Sigmoid colon (tissue), 7 donors: ENCODE data around the gene SHANK1. TPM values are rescaled to one million over a fixed set of nuclear protein-coding genes. Genes with fewer than 3 reads are reported as not detected.
"Not testable (repeated sequence)": the region's sequence is repeated elsewhere in the genome, so short reads cannot be mapped to it uniquely, and the experiment has no call there.

Source experiments
- DNase-seq: peaks from one replicate; pipeline ENCODE4 v3.0.0-alpha.2; 2019
- H3K27ac ChIP-seq, 4 donors: fragments of 200-600 bp; sonication (generic); one replicate each; pipeline ENCODE4 v1.5.1; 2016 to 2019; ENCODE audit warnings: mild to moderate bottlenecking in 1 of 4
- H3K27me3 ChIP-seq, 3 donors: fragments of 200-600 bp; sonication (generic); one replicate each; pipeline ENCODE4 v1.5.1; 2019; ENCODE audit warnings: mild to moderate bottlenecking in 1 of 3
- H3K36me3 ChIP-seq, 4 donors: fragments of 200-600 bp; sonication (generic); one replicate each; pipeline ENCODE4 v1.5.1; 2016 to 2019
- H3K4me1 ChIP-seq, 4 donors: fragments of 200-600 bp; sonication (generic); one replicate each; pipeline ENCODE4 v1.5.1; 2017 to 2019
- H3K4me3 ChIP-seq, 4 donors: fragments of 200-600 bp; sonication (generic); one replicate each; pipeline ENCODE4 v1.5.1; 2017 to 2019; ENCODE audit warnings: mild to moderate bottlenecking in 2 of 4, moderate library complexity in 1 of 4
- H3K9me3 ChIP-seq, 4 donors: fragments of 200-600 bp in 3 of 4; sonication (generic) in 3 of 4; one replicate each; pipeline versions ENCODE4 v1.5.1 to v1.6.1; 2013 to 2019
- EP300 ChIP-seq, 4 donors: sonication (generic); formaldehyde crosslinking; IDR thresholded peaks; one replicate each; pipeline ENCODE4 v1.6.1; 2017; ENCODE audit warnings: antibody characterized with exemption in 4 of 4
- POLR2A ChIP-seq, 2 donors: fragments of 450-650 bp; IDR thresholded peaks; one replicate each; pipeline ENCODE4 v1.6.1; 2016; ENCODE audit warnings: antibody characterized with exemption in 2 of 2, mild to moderate bottlenecking in 2 of 2, moderate library complexity in 2 of 2
- POLR2AphosphoS5 ChIP-seq, 4 donors: sonication (generic); formaldehyde crosslinking; IDR thresholded peaks; one replicate each; pipeline ENCODE4 v1.6.1; 2017; ENCODE audit warnings: antibody characterized with exemption in 4 of 4
- WGBS, 2 donors: extraction: QIAGEN DNeasy Blood & Tissue Kit; methylation state at CpG; one replicate each; pipeline ENCODE4 v1.1.7; 2013; 5-methylcytosine and 5-hydroxymethylcytosine counted together
- intact Hi-C: fragments of 100-400 bp; cut with DNase I; formaldehyde crosslinking; loops from one replicate; pipeline ENCODE4 v1.15.1; 2023
- polyA plus RNA-seq, 3 donors: library from polyadenylated mRNA; stranded (reverse); fragments of 200-250 nt; gene quantifications; one replicate each; pipeline ENCODE4 v1.2.3, GENCODE V29; 2013
- total RNA-seq, 4 donors: library from RNA; depleted of rRNA; stranded (reverse); fragments of >200 nt; gene quantifications; one replicate each; pipeline ENCODE4 v1.1.0, GENCODE V29; 2016
- TF ChIP-seq, protein P1 (sequence below), 4 experiments: fragments of 450-650 bp in 3 of 4; fragments of 200-600 bp in 1 of 4; IDR thresholded peaks; one replicate each; pipeline ENCODE4 v1.5.1; 2016 to 2019; ENCODE audit warnings: antibody characterized with exemption in 4 of 4, mild to moderate bottlenecking in 3 of 4, moderate library complexity in 2 of 4
- donor health status: healthy with polysubstance abuse.
- donor health status: Bipolar disorder and iron deficiency.
- donor health status: healthy.

Gene SHANK1
- total and polyA plus RNA-seq, 7 donors = under 0.01 to 1.2 (median 0.19) TPM; not detected in 2

DNA sequence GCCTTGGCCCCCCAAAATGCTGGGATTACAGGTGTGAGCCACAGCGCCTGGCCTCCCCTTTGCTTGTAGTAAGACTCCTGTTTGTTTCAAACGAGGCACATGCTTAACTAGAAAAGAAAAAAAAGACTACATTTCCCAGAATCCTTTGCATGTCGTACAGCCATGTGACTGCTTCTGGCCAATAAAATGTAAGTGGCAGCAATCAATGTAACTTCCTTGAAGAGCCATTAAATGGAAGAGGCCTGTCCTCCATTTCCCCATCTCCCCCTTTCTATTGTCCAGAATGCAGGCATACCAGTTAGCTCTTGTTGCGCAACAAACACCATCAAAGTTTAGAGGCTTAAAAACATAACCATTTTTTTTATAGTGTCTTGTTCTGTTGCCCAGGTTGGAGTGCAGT, 40.3 kb upstream of the SHANK1 start:
- intact Hi-C loops = no loop called here
- WGBS, 2 donors = 77 to 82% methylated on average over 4 of the region's 4 CpGs
- H3K4me3 ChIP-seq = no peak overlapping the region
- no peak for TF ChIP-seq POLR2A (IDR thresholded peaks at IDR 0.05)
- DNase-seq = no peak
- no peaks in the 10 kb centered on the region for H3K9me3 ChIP-seq
- no peaks in the 10 kb centered on the region for H3K4me1 ChIP-seq
- no peaks in the 10 kb centered on the region for H3K36me3 ChIP-seq
- H3K27ac ChIP-seq = no peak overlapping the region
- H3K27me3 ChIP-seq = peaks cover 0 to 28% (median 0%) of the 10 kb centered on the region in 3 donors

DNA sequence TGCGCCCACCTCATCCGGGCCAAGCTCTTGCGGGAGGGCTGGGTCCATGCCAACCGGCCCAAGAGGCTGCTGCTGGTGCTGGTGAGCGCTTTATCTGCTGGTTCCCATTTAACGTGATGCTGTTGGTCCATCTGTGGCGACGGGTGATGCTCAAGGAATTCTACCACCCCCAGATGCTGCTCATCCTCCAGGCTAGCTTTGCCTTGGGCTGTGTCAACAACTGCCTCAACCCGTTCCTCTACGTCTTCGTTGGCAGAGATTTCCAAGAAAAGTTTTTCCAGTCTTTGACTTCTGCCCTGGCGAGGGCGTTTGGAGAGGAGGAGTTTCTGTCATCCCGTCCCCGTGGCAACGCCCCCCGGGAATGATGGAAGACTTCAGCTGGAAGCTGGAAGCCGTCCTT, 39.5 kb upstream of the SHANK1 start:
- DNase-seq, H3K27ac ChIP-seq, intact Hi-C loops, H3K36me3 ChIP-seq, H3K9me3 ChIP-seq, H3K4me3 ChIP-seq, H3K4me1 ChIP-seq: not testable (repeated sequence)
- peaks cover 0 to 20% (median 0%) of the 10 kb centered on the region in 3 donors for H3K27me3 ChIP-seq
- 82 to 88% methylated on average over 18 of the region's 18 CpGs for WGBS, 2 donors

DNA sequence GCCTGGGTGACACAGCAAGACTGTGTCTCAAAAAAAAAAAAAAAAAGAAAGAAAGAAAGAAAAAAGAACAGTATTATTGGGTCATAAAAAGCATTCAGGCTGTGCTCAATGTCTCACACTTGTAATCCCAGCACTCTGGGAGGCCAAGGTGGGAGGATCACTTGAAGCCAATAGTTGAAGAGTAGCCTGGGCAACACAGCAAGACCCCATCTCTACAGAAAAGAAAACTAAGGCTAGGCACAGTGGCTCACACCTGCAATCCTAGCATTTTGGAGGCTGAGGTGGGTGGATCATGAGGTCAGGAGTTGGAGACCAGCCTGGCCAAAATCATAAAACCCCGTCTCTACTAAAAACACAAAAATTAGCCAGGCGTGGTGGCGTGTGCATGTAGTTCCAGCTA, 38.0 kb upstream of the SHANK1 start:
- 82 to 91% methylated on average over 3 of the region's 3 CpGs for WGBS, 2 donors
- H3K36me3 ChIP-seq, intact Hi-C loops, DNase-seq, H3K9me3 ChIP-seq, H3K4me3 ChIP-seq, H3K27ac ChIP-seq, H3K4me1 ChIP-seq: not testable (repeated sequence)
- H3K27me3 ChIP-seq = peaks cover 0 to 18% (median 0%) of the 10 kb centered on the region in 3 donors

DNA sequence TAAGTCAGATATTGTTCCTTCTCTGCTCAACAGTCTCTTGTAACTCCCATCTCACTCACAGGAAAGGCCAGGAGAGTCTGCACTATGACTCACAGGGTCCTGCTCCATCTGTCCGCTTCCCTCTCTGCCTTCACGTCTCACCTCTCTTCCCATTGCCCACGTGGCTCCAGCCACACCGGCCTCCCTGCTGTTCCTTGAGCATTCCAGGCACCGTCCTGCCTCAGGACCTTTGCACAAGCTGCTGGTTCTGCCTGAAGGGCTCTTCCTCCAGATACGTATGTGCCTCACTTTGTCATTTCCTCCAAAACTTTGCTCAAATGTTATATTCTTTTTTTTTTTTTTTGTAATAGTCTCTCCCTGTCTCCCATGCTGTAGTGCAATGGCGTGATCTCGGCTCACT, 36.6 kb upstream of the SHANK1 start:
- H3K27ac ChIP-seq, H3K36me3 ChIP-seq, H3K4me3 ChIP-seq, H3K9me3 ChIP-seq, H3K4me1 ChIP-seq, intact Hi-C loops, DNase-seq: not testable (repeated sequence)
- 70 to 75% methylated on average over 8 of the region's 8 CpGs for WGBS, 2 donors
- peaks cover 0 to 18% (median 0%) of the 10 kb centered on the region in 3 donors for H3K27me3 ChIP-seq

GRCh38 chr19:50753879-50754278, 34.3 kb upstream of the SHANK1 start:
- intact Hi-C loops = no loop called here
- no peak overlapping the region for H3K4me3 ChIP-seq
- 73 to 83% methylated on average over 4 of the region's 4 CpGs for WGBS, 2 donors
- no peaks in the 10 kb centered on the region for H3K4me1 ChIP-seq
- DNase-seq = no peak
- no peak overlapping the region for H3K27ac ChIP-seq
- TF ChIP-seq POLR2AphosphoS5 (IDR thresholded peaks at IDR 0.05) = no peak
- TF ChIP-seq, protein P1, sequence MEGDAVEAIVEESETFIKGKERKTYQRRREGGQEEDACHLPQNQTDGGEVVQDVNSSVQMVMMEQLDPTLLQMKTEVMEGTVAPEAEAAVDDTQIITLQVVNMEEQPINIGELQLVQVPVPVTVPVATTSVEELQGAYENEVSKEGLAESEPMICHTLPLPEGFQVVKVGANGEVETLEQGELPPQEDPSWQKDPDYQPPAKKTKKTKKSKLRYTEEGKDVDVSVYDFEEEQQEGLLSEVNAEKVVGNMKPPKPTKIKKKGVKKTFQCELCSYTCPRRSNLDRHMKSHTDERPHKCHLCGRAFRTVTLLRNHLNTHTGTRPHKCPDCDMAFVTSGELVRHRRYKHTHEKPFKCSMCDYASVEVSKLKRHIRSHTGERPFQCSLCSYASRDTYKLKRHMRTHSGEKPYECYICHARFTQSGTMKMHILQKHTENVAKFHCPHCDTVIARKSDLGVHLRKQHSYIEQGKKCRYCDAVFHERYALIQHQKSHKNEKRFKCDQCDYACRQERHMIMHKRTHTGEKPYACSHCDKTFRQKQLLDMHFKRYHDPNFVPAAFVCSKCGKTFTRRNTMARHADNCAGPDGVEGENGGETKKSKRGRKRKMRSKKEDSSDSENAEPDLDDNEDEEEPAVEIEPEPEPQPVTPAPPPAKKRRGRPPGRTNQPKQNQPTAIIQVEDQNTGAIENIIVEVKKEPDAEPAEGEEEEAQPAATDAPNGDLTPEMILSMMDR (IDR thresholded peaks at IDR 0.05) = no peak
- no peaks in the 10 kb centered on the region for H3K9me3 ChIP-seq
- no peaks in the 10 kb centered on the region for H3K36me3 ChIP-seq
- peaks cover 0 to 18% (median 0%) of the 10 kb centered on the region in 3 donors for H3K27me3 ChIP-seq

DNA sequence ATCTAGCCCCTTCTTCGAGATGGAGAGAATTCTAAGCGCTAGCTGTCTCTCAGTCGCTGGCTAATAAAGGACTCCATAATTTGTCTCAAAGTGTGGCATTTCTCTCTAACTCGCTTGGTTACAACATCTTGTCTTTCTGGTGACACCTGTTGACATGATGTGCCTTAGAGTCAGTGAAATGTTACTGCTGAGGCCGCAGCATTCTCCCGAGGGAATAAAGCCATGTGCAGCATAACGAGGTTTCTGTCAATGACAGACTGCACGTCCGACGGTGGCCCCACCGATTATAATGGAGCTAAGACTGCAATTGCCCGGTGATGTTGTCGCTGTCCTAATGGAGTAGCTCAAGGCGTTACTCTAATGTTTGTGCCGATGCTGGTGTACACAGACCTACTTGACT, 30.4 kb upstream of the SHANK1 start:
- Histone ChIP-seq H3K27ac (no peak overlapping the region), H3K27me3 (peaks cover 0 to 13% (median 0%) of the 10 kb centered on the region in 3 donors), H3K4me3 (no peak overlapping the region), H3K4me1 (no peaks in the 10 kb centered on the region), H3K36me3 (no peaks in the 10 kb centered on the region), H3K9me3 (no peaks in the 10 kb centered on the region)
- TF ChIP-seq POLR2A (IDR thresholded peaks at IDR 0.05) = no peak
- TF ChIP-seq EP300 (IDR thresholded peaks at IDR 0.05) = no peak
- TF ChIP-seq, protein P1 (IDR thresholded peaks at IDR 0.05) = no peak
- no peak for TF ChIP-seq POLR2AphosphoS5 (IDR thresholded peaks at IDR 0.05)
- intact Hi-C loops = no loop called here
- no peak for DNase-seq
- 71 to 74% methylated on average over 15 of the region's 15 CpGs for WGBS, 2 donors

- no peaks in the 10 kb centered on the region for H3K36me3 ChIP-seq
- WGBS, 2 donors = 67 to 79% methylated on average over 6 of the region's 6 CpGs
- H3K9me3 ChIP-seq = no peaks in the 10 kb centered on the region
- no peak for DNase-seq
- no peaks in the 10 kb centered on the region for H3K4me1 ChIP-seq
- H3K4me3 ChIP-seq = no peak overlapping the region
- TF ChIP-seq POLR2A (IDR thresholded peaks at IDR 0.05) (no peak), POLR2AphosphoS5 (IDR thresholded peaks at IDR 0.05) (no peak), EP300 (IDR thresholded peaks at IDR 0.05) (no peak)
- TF ChIP-seq, protein P1 (IDR thresholded peaks at IDR 0.05) = no peak
- H3K27ac ChIP-seq = no peak overlapping the region
- H3K27me3 ChIP-seq = peaks cover 0 to 15% (median 0%) of the 10 kb centered on the region in 3 donors
- intact Hi-C loops = no loop called here
Observed at GRCh38 chr19:50749490-50749889, 29.9 kb upstream of the SHANK1 start.

DNA sequence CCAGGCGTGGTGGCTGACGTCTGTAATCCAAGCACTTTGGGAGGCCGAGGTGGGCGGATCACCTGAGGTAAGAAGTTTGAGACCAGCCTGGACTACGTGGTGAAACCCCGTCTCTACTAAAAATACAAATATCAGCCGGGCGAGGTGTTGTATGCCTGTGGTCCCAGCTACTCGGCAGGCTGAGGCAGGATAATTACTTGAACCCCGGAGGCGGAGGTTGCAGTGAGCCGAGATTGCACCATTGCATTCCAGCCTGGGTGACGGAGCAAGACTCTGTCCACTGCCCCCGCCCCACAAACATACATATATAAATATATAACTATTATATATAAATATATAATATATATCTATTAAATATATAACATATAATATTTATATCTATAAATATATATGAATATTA, 27.5 kb upstream of the SHANK1 start:
- DNase-seq, H3K4me1 ChIP-seq, H3K9me3 ChIP-seq, intact Hi-C loops, H3K36me3 ChIP-seq, H3K27ac ChIP-seq, H3K4me3 ChIP-seq: not testable (repeated sequence)
- WGBS, 2 donors = 86 to 93% methylated on average over 14 of the region's 14 CpGs
- H3K27me3 ChIP-seq = peaks cover 0 to 13% (median 7%) of the 10 kb centered on the region in 3 donors
